HG03439 (cell line): ENCODE results near the gene TNFSF9.
"Not testable (repeated sequence)": the region's sequence is repeated elsewhere in the genome, so short reads cannot be mapped to it uniquely, and the experiment has no call there.

Experiments
- ATAC-seq: cut with Tn5 transposase; IDR thresholded peaks from one replicate; pipeline ENCODE4 v1.9.1; 2021; ENCODE audit warnings: mild to moderate bottlenecking, moderate library complexity; ENCODE audit not compliant: unreplicated experiment

TNFSF9 gene

GRCh38 chr19:6531163-6531955 is 533 bp downstream of the TNFSF9 start:
- ATAC-seq: no peak

GRCh38 chr19:6531956-6532243 is 1.1 kb downstream of the TNFSF9 start:
- no peak for ATAC-seq

- ATAC-seq: no peak
These were observed 1.6 kb downstream of the TNFSF9 start for GRCh38 chr19:6532244-6532999.

- ATAC-seq: no peak
These were observed 2.1 kb downstream of the TNFSF9 start for GRCh38 chr19:6533000-6533328.

- ATAC-seq: no peak
These were observed 3.1 kb downstream of the TNFSF9 start for GRCh38 chr19:6533746-6534418.

GRCh38 chr19:6534451-6535093 is 3.7 kb downstream of the TNFSF9 start:
- no peak for ATAC-seq

GRCh38 chr19:6535558-6536137 is 4.8 kb downstream of the TNFSF9 start:
- ATAC-seq: no peak

- no peak for ATAC-seq
These were observed 8.7 kb downstream of the TNFSF9 start for GRCh38 chr19:6539514-6539913.

- no peak for ATAC-seq
These were observed 10.3 kb downstream of the TNFSF9 start for GRCh38 chr19:6540918-6541689.

- ATAC-seq: no peak
These were observed 13.1 kb downstream of the TNFSF9 start for GRCh38 chr19:6543866-6544347.

- not testable (repeated sequence) for ATAC-seq
These were observed 19.9 kb downstream of the TNFSF9 start for GRCh38 chr19:6550679-6551078.

- no peak for ATAC-seq
These were observed 20.3 kb downstream of the TNFSF9 start for GRCh38 chr19:6551091-6551490.

- ATAC-seq: no peak
These were observed 21.0 kb downstream of the TNFSF9 start for GRCh38 chr19:6551607-6552450.

GRCh38 chr19:6556043-6556449 is 25.2 kb downstream of the TNFSF9 start:
- ATAC-seq: no peak

- ATAC-seq: no peak
These were observed 25.8 kb downstream of the TNFSF9 start for GRCh38 chr19:6556480-6557195.

GRCh38 chr19:6562437-6562836 is 31.6 kb downstream of the TNFSF9 start:
- not testable (repeated sequence) for ATAC-seq

- no peak for ATAC-seq
These were observed 33.6 kb downstream of the TNFSF9 start for GRCh38 chr19:6564393-6564792.

- ATAC-seq: not testable (repeated sequence)
These were observed 35.9 kb downstream of the TNFSF9 start for GRCh38 chr19:6566727-6567126.
